K562 (cell line): Measurements from ENCODE around the gene LRRC7. TPM values are rescaled to one million over a fixed set of nuclear protein-coding genes. Genes with fewer than 3 reads are reported as not detected.

Experiments
- ATAC-seq: fragments of 200-7000 bp; cut with Tn5 transposase; 3 replicates; pipeline ENCODE4 v1.9.1; 2020; ENCODE audit warnings: moderate library complexity
- BruUV-seq: library from RNA; stranded (reverse); fragments of 400-500 nt; replicated peaks from 2 replicates; lab custom pipeline; 2021; lab: Mats Ljungman, UMichigan
- CTCF ChIA-PET: fragments of 300-600 bp; formaldehyde crosslinking; extraction: SDS; loops from one replicate; lab custom pipeline; 2021; ENCODE audit warnings: low intra/inter-chr PET ratio; lab: Yijun Ruan, JAX
- POLR2A ChIA-PET: fragments of 300-600, 350-650 bp; sonication (Branson Sonifier 250); formaldehyde crosslinking; extraction: SDS; loops from one replicate; lab custom pipeline; 2021; ENCODE audit warnings: antibody characterized with exemption, inconsistent platforms; lab: Yijun Ruan, JAX
- DNase-seq, 4 experiments: peaks; one replicate each; pipeline versions ENCODE4 v3.0.0 to v3.0.0-alpha.2; 2011 to 2018; ENCODE audit warnings: low spot score in 3 of 4, mixed read lengths in 3 of 4; ENCODE audit errors: extremely low read depth in 1 of 4
- FAIRE-seq: peaks from 2 replicates; lab custom pipeline; 2011; peaks lifted over from hg19 to GRCh38; lab: Jason Lieb, UNC
- H2AFZ ChIP-seq: 2 replicates; pipeline ENCODE4 v1.6.0; 2011; ENCODE audit warnings: low read depth, low read length, control low read depth, inconsistent platforms
- H3K27ac ChIP-seq: fragments of 200-600 bp; 3 replicates; pipeline ENCODE4 v1.8.0; 2011; ENCODE audit warnings: low read depth, mild to moderate bottlenecking, control low read depth, inconsistent platforms, low read length, moderate library complexity, mixed read lengths; ENCODE audit errors: extremely low read depth
- H3K27me3 ChIP-seq, 2 experiments: fragments of 300-600 bp in 1 of 2; 2 replicates in 1 of 2; 3 replicates in 1 of 2; pipeline versions ENCODE4 v1.6.0 to v1.8.0; 2011; ENCODE audit warnings: inconsistent platforms in 2 of 2, low read length in 2 of 2, mild to moderate bottlenecking in 1 of 2, mixed read lengths in 1 of 2, moderate library complexity in 1 of 2; ENCODE audit not compliant: control insufficient read depth in 2 of 2, insufficient read depth in 2 of 2
- H3K36me3 ChIP-seq: fragments of 300-600 bp; 3 replicates; pipeline ENCODE4 v1.8.0; 2011; ENCODE audit warnings: mild to moderate bottlenecking, low read length, inconsistent platforms; ENCODE audit not compliant: control insufficient read depth, insufficient read depth
- H3K4me1 ChIP-seq, 2 experiments: fragments of 200-600 bp in 1 of 2; replicated peaks in 1 of 2; 2 replicates in 1 of 2; 3 replicates in 1 of 2; pipeline versions ENCODE4 v1.5.1 to v1.8.0; 2011; ENCODE audit warnings: inconsistent platforms in 2 of 2, low read length in 2 of 2, mild to moderate bottlenecking in 1 of 2, mixed read lengths in 1 of 2, moderate library complexity in 1 of 2; ENCODE audit not compliant: control insufficient read depth in 2 of 2, insufficient read depth in 2 of 2
- H3K4me2 ChIP-seq: 2 replicates; pipeline ENCODE4 v1.6.1; 2011; ENCODE audit warnings: low read length, control low read depth, inconsistent platforms, mixed read lengths; ENCODE audit not compliant: insufficient read depth
- H3K4me3 ChIP-seq: fragments of 200-600 bp; sonication (generic), shearing (Covaris generic); 2 replicates; pipeline ENCODE4 v1.5.1; 2016; ENCODE audit warnings: control low read depth, inconsistent platforms
- H3K79me2 ChIP-seq: fragments of 200-600 bp; 3 replicates; pipeline ENCODE4 v1.8.0; 2011; ENCODE audit warnings: low read length, inconsistent platforms; ENCODE audit not compliant: control insufficient read depth, insufficient read depth
- H3K9ac ChIP-seq, 2 experiments: 2 replicates each; pipeline versions ENCODE4 v1.6.0 to v1.6.1; 2011; ENCODE audit warnings: low read depth in 2 of 2, low read length in 2 of 2, control low read depth in 1 of 2, inconsistent platforms in 1 of 2, mild to moderate bottlenecking in 1 of 2, mixed read lengths in 1 of 2; ENCODE audit not compliant: insufficient read depth in 1 of 2
- H3K9me1 ChIP-seq: one replicate; pipeline ENCODE4 v1.6.0; 2011; ENCODE audit warnings: inconsistent platforms, mild to moderate bottlenecking, low read length, moderate library complexity; ENCODE audit not compliant: control insufficient read depth, insufficient read depth
- H3K9me3 ChIP-seq: replicated peaks from 2 replicates; pipeline ENCODE4 v1.5.1; 2011; ENCODE audit warnings: low read depth, low read length, inconsistent platforms; ENCODE audit not compliant: control insufficient read depth, insufficient read depth
- H4K20me1 ChIP-seq: replicated peaks from 2 replicates; pipeline ENCODE4 v1.6.1; 2011; ENCODE audit warnings: low read length, inconsistent platforms, mixed read lengths; ENCODE audit not compliant: control insufficient read depth, insufficient read depth
- E2F1 ChIP-seq: sonication (generic); formaldehyde crosslinking; IDR thresholded peaks from 2 replicates; pipeline ENCODE4 v1.8.1; 2023; ENCODE audit warnings: mild to moderate bottlenecking, missing genetic modification reagents, moderate library complexity
- ESRRB ChIP-seq: fragments of 250-450 bp; sonication (Bioruptor Pico); IDR thresholded peaks from 2 replicates; pipeline ENCODE4 v1.5.0; 2020; ENCODE audit warnings: mild to moderate bottlenecking, moderate library complexity, borderline replicate concordance
- ETV5 ChIP-seq: sonication (generic); formaldehyde crosslinking; IDR thresholded peaks from 2 replicates; pipeline ENCODE4 v1.4.0; 2020; ENCODE audit warnings: low read depth, mild to moderate bottlenecking, missing genetic modification reagents
- FOXO4 ChIP-seq: fragments of 450-650 bp; formaldehyde crosslinking; IDR thresholded peaks from 2 replicates; pipeline ENCODE4 v1.4.0; 2020; ENCODE audit warnings: mild to moderate bottlenecking, moderate library complexity
- GTF2A2 ChIP-seq: IDR thresholded peaks from 2 replicates; pipeline ENCODE4 v1.6.1; 2016; ENCODE audit warnings: mild to moderate bottlenecking, missing genetic modification characterization, missing compliant biosample characterization
- HDAC6 ChIP-seq: IDR thresholded peaks from 2 replicates; pipeline ENCODE4 v1.6.1; 2012; ENCODE audit warnings: low read depth, mild to moderate bottlenecking, control low read depth, inconsistent platforms, low read length, moderate library complexity
- IRF1 ChIP-seq: sonication (generic); formaldehyde crosslinking; IDR thresholded peaks from 2 replicates; pipeline ENCODE4 v1.8.0; 2022; ENCODE audit warnings: missing genetic modification reagents, mild to moderate bottlenecking, borderline replicate concordance
- NFATC3 ChIP-seq: fragments of 450-650 bp; IDR thresholded peaks from 2 replicates; pipeline ENCODE4 v1.6.1; 2017; ENCODE audit warnings: mild to moderate bottlenecking
- POLR2AphosphoS5 ChIP-seq: IDR thresholded peaks from 2 replicates; pipeline ENCODE4 v1.6.1; 2011; ENCODE audit warnings: mild to moderate bottlenecking, low read depth, low read length, moderate library complexity; ENCODE audit not compliant: control insufficient read depth, insufficient read depth
- POLR2B ChIP-seq: fragments of 450-650 bp; IDR thresholded peaks from 2 replicates; pipeline ENCODE4 v1.6.1; 2018; ENCODE audit warnings: low read depth; ENCODE audit not compliant: partially characterized antibody
- RNF2 ChIP-seq: sonication (generic); IDR thresholded peaks from 2 replicates; pipeline ENCODE4 v1.6.1; 2016
- RNF219 ChIP-seq: fragments of 250-450 bp; sonication (Bioruptor Pico); IDR thresholded peaks from 2 replicates; pipeline ENCODE4 v1.5.0; 2022; ENCODE audit warnings: mild to moderate bottlenecking
- SMC3 ChIP-seq: conservative IDR thresholded peaks from 2 replicates; pipeline ENCODE4 v1.6.1; 2011; ENCODE audit warnings: low read depth, low read length, improper control_type of control experiment; ENCODE audit not compliant: insufficient read depth
- STAG1 ChIP-seq: sonication (generic); formaldehyde crosslinking; IDR thresholded peaks from 2 replicates; pipeline ENCODE4 v1.5.0; 2020; ENCODE audit warnings: missing genetic modification reagents, borderline replicate concordance
- ZFP91 ChIP-seq: sonication (generic); formaldehyde crosslinking; IDR thresholded peaks from 2 replicates; pipeline ENCODE4 v1.8.0; 2022; ENCODE audit warnings: mild to moderate bottlenecking, missing genetic modification reagents
- ZNF41 ChIP-seq: fragments of 250-450 bp; sonication (Bioruptor Pico); conservative IDR thresholded peaks from 2 replicates; pipeline ENCODE4 v1.4.0; 2020; ENCODE audit warnings: mild to moderate bottlenecking
- ZNF507 ChIP-seq: conservative IDR thresholded peaks from 2 replicates; pipeline ENCODE4 v1.6.1; 2017; ENCODE audit warnings: missing genetic modification characterization, missing compliant biosample characterization
- WGBS: fragments of 100-300 bp; shearing (Covaris generic); methylation state at CpG from one replicate; pipeline ENCODE4 v1.1.6; 2016; ENCODE audit warnings: low coverage, mixed read lengths; ENCODE audit not compliant: insufficient coverage; ENCODE audit errors: missing lambda C conversion rate; 5-methylcytosine and 5-hydroxymethylcytosine counted together
- in situ Hi-C: fragments of 300-500 bp; cut with MboI; formaldehyde crosslinking; loops from 4 replicates; pipeline ENCODE4 v1.15.0; 2018; ENCODE audit warnings: inconsistent platforms, mixed read lengths
- intact Hi-C: fragments of 100-400 bp; cut with micrococcal nuclease; formaldehyde crosslinking; loops from 2 replicates; pipeline ENCODE4 v1.14.2; 2022
- polyA plus RNA-seq, 8 experiments: library from polyadenylated mRNA; depleted of rRNA in 4 of 8; stranded (reverse) in 5 of 8; unstranded in 3 of 8; fragments of >200 nt; fragmentation: Nextera tagmentation in 2 of 8; fragmentation: Illumina TruSeq in 1 of 8; extraction: Ambion mirVana in 2 of 8; extraction: Trizol in 1 of 8; gene quantifications; 2 replicates each; pipeline versions ENCODE4 v1.2.1 to v1.2.3, GENCODE V29; 2011 to 2014; ENCODE audit warnings: inconsistent platforms in 1 of 8, missing spikeins in 1 of 8
- total RNA-seq, 7 experiments: library from RNA; depleted of rRNA in 6 of 7; stranded (reverse); fragments of >200 nt in 6 of 7; fragmentation: Illumina TruSeq in 2 of 7; extraction: Trizol in 2 of 7; gene quantifications; 2 replicates each; pipeline versions ENCODE4 v1.2.1 to v1.2.3, GENCODE V29; 2011 to 2021; ENCODE audit warnings: low replicate concordance in 1 of 7

LRRC7 gene
- total and polyA plus RNA-seq, 9 of the 15 experiments (the other 6 are each of a cell fraction or from before 2014, with no cell fraction given) = 0.09 to 0.94 (median 0.49) TPM

GRCh38 chr1:69661686-69662085 lies 94.0 kb downstream of the LRRC7 start:
- H2AFZ ChIP-seq = no peak overlapping the region
- H3K27ac ChIP-seq = no peak overlapping the region
- H3K9me3 ChIP-seq = no peaks in the 10 kb centered on the region
- no peak for FAIRE-seq
- no peaks in the 10 kb centered on the region for H3K4me1 ChIP-seq
- in situ Hi-C loops (no loop called here), intact Hi-C loops (no loop called here)
- no TSS peak for BruUV-seq
- CTCF ChIA-PET = no interaction called here
- no peak for ATAC-seq
- no peaks in the 10 kb centered on the region for H4K20me1 ChIP-seq
- WGBS = 6% methylated on average over 1 of the region's 1 CpG
- no peaks in the 10 kb centered on the region for H3K36me3 ChIP-seq
- no peak overlapping the region for H3K9ac ChIP-seq
- H3K79me2 ChIP-seq = no peaks in the 10 kb centered on the region
- no peaks in the 10 kb centered on the region for H3K27me3 ChIP-seq
- no peaks in the 10 kb centered on the region for H3K9me1 ChIP-seq
- DNase-seq = no peak
- no peak overlapping the region for H3K4me3 ChIP-seq
- H3K4me2 ChIP-seq = no peak overlapping the region
- POLR2A ChIA-PET = no interaction called here
- no peak for TF ChIP-seq ZNF507 (tag)
- no peak for TF ChIP-seq RNF2
- no peak for TF ChIP-seq POLR2AphosphoS5
- no peak for TF ChIP-seq E2F1 (CRISPR knock-in tag)
- TF ChIP-seq SMC3 = no peak
- no peak for TF ChIP-seq NFATC3
- TF ChIP-seq ZFP91 (CRISPR knock-in tag) = no peak
- TF ChIP-seq ESRRB (CRISPR knock-in tag) = no peak
- no peak for TF ChIP-seq ETV5 (CRISPR knock-in tag)
- TF ChIP-seq RNF219 (CRISPR knock-in tag) = no peak
- TF ChIP-seq HDAC6 = no peak
- TF ChIP-seq POLR2B = no peak
- no peak for TF ChIP-seq ZNF41 (CRISPR knock-in tag)
- TF ChIP-seq FOXO4 = no peak
- TF ChIP-seq IRF1 = no peak
- no peak for TF ChIP-seq GTF2A2 (tag)
- no peak for TF ChIP-seq STAG1 (CRISPR knock-in tag)
